ENCODE measurements around the gene MTMR6.

- TF ChIP-seq CTCF (IDR thresholded peaks at IDR 0.05; ENCODE audit: poor library complexity): no peak
- no peak for TF ChIP-seq EZH2 (IDR thresholded peaks at IDR 0.05; ENCODE audit: borderline replicate concordance)
Measured at GRCh38 chr13:25222740-25223139, 64.5 kb downstream of the MTMR6 start.

Measured in hepatocyte (in vitro differentiated cells).